ENCODE results near the gene F5.
"Not testable (repeated sequence)": the region's sequence is repeated elsewhere in the genome, so short reads cannot be mapped to it uniquely, and the experiment has no call there.

F5 gene

GRCh38 chr1:169538998-169539871 lies 47.0 kb downstream of the F5 start:
- DNase-seq (ENCODE audit: low spot score): no peak

- DNase-seq (ENCODE audit: low spot score): no peak
Observed at GRCh38 chr1:169534653-169535052, 51.6 kb downstream of the F5 start.

- DNase-seq (ENCODE audit: low spot score): not testable (repeated sequence)
Observed at GRCh38 chr1:169533528-169534190, 52.6 kb downstream of the F5 start.

- no peak for DNase-seq (ENCODE audit: low spot score)
Observed at GRCh38 chr1:169530448-169530847, 55.8 kb downstream of the F5 start.

GRCh38 chr1:169529068-169529642 lies 57.1 kb downstream of the F5 start:
- no peak for DNase-seq (ENCODE audit: low spot score)

GRCh38 chr1:169528215-169529067 lies 57.8 kb downstream of the F5 start:
- no peak for DNase-seq (ENCODE audit: low spot score)

GRCh38 chr1:169527451-169528214 lies 58.6 kb downstream of the F5 start:
- no peak for DNase-seq (ENCODE audit: low spot score)

- DNase-seq (ENCODE audit: low spot score): no peak
Observed at GRCh38 chr1:169527001-169527400, 59.3 kb downstream of the F5 start.

- no peak for DNase-seq (ENCODE audit: low spot score)
Observed at GRCh38 chr1:169526120-169526832, 60.0 kb downstream of the F5 start.

- DNase-seq (ENCODE audit: low spot score): no peak
Observed at GRCh38 chr1:169525391-169525790, 60.9 kb downstream of the F5 start.

GRCh38 chr1:169523904-169524303 lies 62.4 kb downstream of the F5 start:
- DNase-seq (ENCODE audit: low spot score): no peak

- DNase-seq (ENCODE audit: low spot score): no peak
Observed at GRCh38 chr1:169521226-169521625, 65.1 kb downstream of the F5 start.

GRCh38 chr1:169517558-169518186 lies 68.6 kb downstream of the F5 start:
- DNase-seq (ENCODE audit: low spot score): no peak

GRCh38 chr1:169515641-169516040 lies 70.6 kb downstream of the F5 start:
- no peak for DNase-seq (ENCODE audit: low spot score)

GRCh38 chr1:169514566-169515270 lies 71.6 kb downstream of the F5 start:
- DNase-seq (ENCODE audit: low spot score): no peak

- DNase-seq (ENCODE audit: low spot score): peak; percentile 63
Observed at GRCh38 chr1:169513208-169513607, 73.1 kb downstream of the F5 start.

- DNase-seq (ENCODE audit: low spot score): no peak
Observed at GRCh38 chr1:169511316-169512005, 74.8 kb downstream of the F5 start.

- no peak for DNase-seq (ENCODE audit: low spot score)
Observed at GRCh38 chr1:169510060-169510459, 76.2 kb downstream of the F5 start.

- no peak for DNase-seq (ENCODE audit: low spot score)
Observed at GRCh38 chr1:169509354-169509753, 76.9 kb downstream of the F5 start.

All from pons (tissue), 1 donor.